Skeletal muscle tissue (tissue), 4 donors: ENCODE results near the gene RARS1. TPM values are rescaled to one million over a fixed set of nuclear protein-coding genes. Genes with fewer than 3 reads are reported as not detected.

ENCODE experiments used
- H3K27ac ChIP-seq: one replicate; pipeline ENCODE4 v1.7.0; 2013; ENCODE audit warnings: mild to moderate bottlenecking, low read depth, low read length, inconsistent platforms
- H3K27me3 ChIP-seq, 3 donors: one replicate each; pipeline ENCODE4 v1.7.0; 2013; ENCODE audit warnings: low read length in 3 of 3; ENCODE audit not compliant: control insufficient read depth in 3 of 3, insufficient read depth in 3 of 3
- H3K36me3 ChIP-seq, 3 donors: one replicate each; pipeline ENCODE4 v1.7.0; 2013; ENCODE audit warnings: low read length in 3 of 3; ENCODE audit not compliant: control insufficient read depth in 3 of 3, insufficient read depth in 3 of 3
- H3K4me1 ChIP-seq, 3 donors: one replicate each; pipeline ENCODE4 v1.7.0; 2013; ENCODE audit warnings: low read length in 3 of 3, mild to moderate bottlenecking in 3 of 3; ENCODE audit not compliant: control insufficient read depth in 3 of 3, insufficient read depth in 3 of 3
- H3K4me3 ChIP-seq, 3 donors: one replicate each; pipeline ENCODE4 v1.7.0; 2013; ENCODE audit warnings: low read length in 3 of 3
- H3K9ac ChIP-seq, 3 donors: one replicate each; pipeline ENCODE4 v1.7.0; 2013; ENCODE audit warnings: low read length in 3 of 3, mild to moderate bottlenecking in 3 of 3, moderate library complexity in 2 of 3, low read depth in 1 of 3
- H3K9me3 ChIP-seq, 3 donors: one replicate each; pipeline ENCODE4 v1.7.0; 2013; ENCODE audit warnings: low read length in 3 of 3; ENCODE audit not compliant: control insufficient read depth in 3 of 3
- total RNA-seq: library from RNA; depleted of rRNA; stranded (reverse); fragments of >200 nt; gene quantifications from one replicate; pipeline ENCODE4 v1.2.3, GENCODE V29; 2014
- donor health status: Osteomylitis.

The RARS1 gene
- total RNA-seq, 1 donor from 2014 or later, result 124 TPM

DNA sequence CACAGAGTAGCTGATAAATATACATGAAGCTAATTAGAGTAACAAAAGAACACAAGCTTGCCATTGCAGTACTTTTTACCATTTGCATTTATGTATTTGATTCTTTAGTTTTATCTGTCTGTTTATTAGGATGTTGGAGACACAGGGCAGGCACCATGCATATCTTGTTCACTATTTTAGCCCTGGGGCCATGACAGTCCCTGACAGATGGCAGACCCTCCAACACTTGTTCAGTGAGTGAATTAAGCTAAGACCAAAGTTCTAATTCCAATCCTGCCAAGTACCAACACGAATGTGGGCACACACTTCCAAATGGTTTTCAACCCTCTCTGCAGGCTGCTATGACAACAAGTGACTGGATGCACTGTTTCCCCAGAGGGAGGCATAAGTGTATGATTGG lies 12.0 kb upstream of the RARS1 start:
- Histone ChIP-seq H3K9me3 (no peaks in the 10 kb centered on the region), H3K36me3 (no peaks in the 10 kb centered on the region), H3K4me1 (no peaks in the 10 kb centered on the region), H3K4me3 (no peak overlapping the region), H3K27me3 (peaks cover 0 to 4% (median 0%) of the 10 kb centered on the region in 3 donors), H3K27ac (no peak overlapping the region), H3K9ac (no peak overlapping the region)

GRCh38 chr5:168477060-168477459 lies 9.2 kb upstream of the RARS1 start:
- Histone ChIP-seq H3K9me3 (no peaks in the 10 kb centered on the region), H3K36me3 (no peaks in the 10 kb centered on the region), H3K4me3 (no peak overlapping the region), H3K27ac (no peak overlapping the region), H3K27me3 (no peaks in the 10 kb centered on the region), H3K9ac (no peak overlapping the region), H3K4me1 (no peaks in the 10 kb centered on the region)

DNA sequence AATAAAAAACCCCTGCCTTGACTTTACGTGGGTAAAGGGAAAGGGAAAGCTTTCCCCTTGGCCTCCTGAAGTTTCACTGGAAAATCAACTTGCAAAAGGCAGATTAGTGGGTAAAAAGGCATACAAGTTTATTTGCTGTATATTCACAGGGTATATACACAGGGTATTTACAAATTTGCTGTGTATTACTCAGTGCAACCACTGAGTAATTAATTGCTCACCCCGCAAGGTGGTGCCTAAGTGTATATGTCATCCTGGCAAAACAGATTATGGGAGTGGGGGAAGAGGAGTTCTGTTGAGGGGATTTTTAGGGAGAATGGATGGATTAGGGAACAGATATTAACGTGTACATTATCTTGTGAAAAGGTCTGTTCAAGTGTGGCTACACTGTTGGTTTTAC lies 7.1 kb upstream of the RARS1 start:
- no peak overlapping the region for H3K9ac ChIP-seq
- no peaks in the 10 kb centered on the region for H3K27me3 ChIP-seq
- no peaks in the 10 kb centered on the region for H3K36me3 ChIP-seq
- H3K9me3 ChIP-seq, result no peaks in the 10 kb centered on the region
- H3K27ac ChIP-seq, result no peak overlapping the region
- H3K4me3 ChIP-seq, result no peak overlapping the region
- no peaks in the 10 kb centered on the region for H3K4me1 ChIP-seq

DNA sequence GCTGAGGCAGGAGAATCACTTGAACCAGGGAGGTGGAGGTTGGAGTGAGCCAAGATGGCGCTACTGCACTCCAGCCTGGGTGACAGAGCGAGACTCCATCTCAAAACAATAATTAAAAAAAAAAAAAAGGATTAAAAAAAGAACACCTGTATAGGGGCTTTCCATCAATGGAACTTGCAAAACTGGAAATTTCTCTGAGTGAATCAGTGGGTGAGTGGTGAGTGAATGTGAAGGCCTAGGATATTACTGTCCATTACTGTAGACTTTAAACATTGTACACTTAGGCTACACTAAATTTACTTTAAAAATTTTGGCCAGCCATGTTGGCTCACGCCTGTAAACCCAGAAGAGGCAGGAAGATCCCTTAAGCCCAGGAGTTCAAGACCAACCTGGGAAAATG lies 5.7 kb upstream of the RARS1 start:
- Histone ChIP-seq H3K9ac (no peak overlapping the region), H3K27me3 (no peaks in the 10 kb centered on the region), H3K4me1 (no peaks in the 10 kb centered on the region), H3K36me3 (no peaks in the 10 kb centered on the region), H3K9me3 (no peaks in the 10 kb centered on the region), H3K4me3 (no peak overlapping the region), H3K27ac (no peak overlapping the region)

- H3K4me1 ChIP-seq, result no peaks in the 10 kb centered on the region
- H3K9me3 ChIP-seq, result no peaks in the 10 kb centered on the region
- no peak overlapping the region for H3K27ac ChIP-seq
- peaks cover 0 to under 1% (median 0%) of the 10 kb centered on the region in 3 donors for H3K36me3 ChIP-seq
- H3K27me3 ChIP-seq, result no peaks in the 10 kb centered on the region
- H3K4me3 ChIP-seq, result no peak overlapping the region
- no peak overlapping the region for H3K9ac ChIP-seq
These were observed 4.9 kb upstream of the RARS1 start for GRCh38 chr5:168481330-168481788.

- H3K27me3 ChIP-seq, result no peaks in the 10 kb centered on the region
- no peak overlapping the region for H3K9ac ChIP-seq
- no peak overlapping the region for H3K4me3 ChIP-seq
- peaks cover 2 to 7% (median 3%) of the 10 kb centered on the region in 3 donors for H3K4me1 ChIP-seq
- no peak overlapping the region for H3K27ac ChIP-seq
- H3K9me3 ChIP-seq, result no peaks in the 10 kb centered on the region
- H3K36me3 ChIP-seq, result peaks cover 0 to 5% (median 0%) of the 10 kb centered on the region in 3 donors
These were observed 3.9 kb upstream of the RARS1 start for GRCh38 chr5:168482361-168482760.

DNA sequence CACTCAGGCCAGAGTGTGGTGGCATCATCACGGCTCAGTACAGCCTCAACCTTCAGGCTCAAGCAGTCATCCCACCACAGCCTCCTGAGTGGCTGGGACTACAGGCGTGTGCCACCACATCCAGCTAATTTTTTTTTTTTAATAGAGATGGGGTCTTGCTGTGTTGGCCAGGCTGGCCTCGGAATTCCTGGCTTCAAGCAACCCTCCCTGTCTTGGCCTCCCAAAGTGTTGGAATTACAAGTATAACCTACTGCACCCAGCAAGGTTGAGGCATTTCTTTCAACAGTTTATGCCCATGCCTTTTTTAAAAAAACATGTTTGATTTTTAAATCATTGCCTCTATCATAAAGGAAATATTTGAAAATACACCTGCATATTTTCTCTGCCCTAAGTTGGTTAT lies 2.8 kb downstream of the RARS1 start:
- Histone ChIP-seq H3K27me3 (no peaks in the 10 kb centered on the region), H3K27ac (no peak overlapping the region), H3K36me3 (peaks cover 22 to 51% (median 38%) of the 10 kb centered on the region in 3 donors), H3K9me3 (no peaks in the 10 kb centered on the region), H3K9ac (no peak overlapping the region), H3K4me1 (peaks cover 5 to 12% (median 7%) of the 10 kb centered on the region in 3 donors), H3K4me3 (no peak overlapping the region)

DNA sequence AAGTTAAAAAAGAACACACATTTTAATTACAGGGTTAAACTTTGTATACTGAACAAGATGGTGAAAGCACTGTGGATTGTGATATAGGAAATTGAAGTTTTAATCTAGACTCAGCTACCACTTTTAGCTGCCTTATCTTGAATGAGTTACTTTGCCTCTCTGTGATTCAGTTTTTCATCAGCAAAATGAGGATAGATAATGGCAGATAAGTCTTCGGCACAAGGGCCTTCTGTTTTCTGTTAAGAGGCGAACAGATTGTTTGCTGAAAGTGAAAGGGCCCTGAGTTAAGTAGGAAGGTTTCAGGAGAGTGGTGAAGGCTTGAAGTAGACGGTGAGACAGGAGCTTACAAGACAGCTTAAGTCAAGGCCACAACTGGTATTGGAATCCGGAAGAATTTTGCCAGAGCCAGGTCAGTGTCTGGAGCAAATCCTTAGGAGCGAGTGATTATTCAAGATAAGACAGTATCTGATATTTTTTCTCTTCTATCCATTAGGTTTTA lies 7.8 kb downstream of the RARS1 start:
- Histone ChIP-seq H3K9ac (no peak overlapping the region), H3K9me3 (no peaks in the 10 kb centered on the region), H3K36me3 (peaks cover 31 to 73% (median 60%) of the 10 kb centered on the region in 3 donors), H3K27me3 (no peaks in the 10 kb centered on the region), H3K27ac (no peak overlapping the region), H3K4me1 (no peaks in the 10 kb centered on the region), H3K4me3 (no peak overlapping the region)

DNA sequence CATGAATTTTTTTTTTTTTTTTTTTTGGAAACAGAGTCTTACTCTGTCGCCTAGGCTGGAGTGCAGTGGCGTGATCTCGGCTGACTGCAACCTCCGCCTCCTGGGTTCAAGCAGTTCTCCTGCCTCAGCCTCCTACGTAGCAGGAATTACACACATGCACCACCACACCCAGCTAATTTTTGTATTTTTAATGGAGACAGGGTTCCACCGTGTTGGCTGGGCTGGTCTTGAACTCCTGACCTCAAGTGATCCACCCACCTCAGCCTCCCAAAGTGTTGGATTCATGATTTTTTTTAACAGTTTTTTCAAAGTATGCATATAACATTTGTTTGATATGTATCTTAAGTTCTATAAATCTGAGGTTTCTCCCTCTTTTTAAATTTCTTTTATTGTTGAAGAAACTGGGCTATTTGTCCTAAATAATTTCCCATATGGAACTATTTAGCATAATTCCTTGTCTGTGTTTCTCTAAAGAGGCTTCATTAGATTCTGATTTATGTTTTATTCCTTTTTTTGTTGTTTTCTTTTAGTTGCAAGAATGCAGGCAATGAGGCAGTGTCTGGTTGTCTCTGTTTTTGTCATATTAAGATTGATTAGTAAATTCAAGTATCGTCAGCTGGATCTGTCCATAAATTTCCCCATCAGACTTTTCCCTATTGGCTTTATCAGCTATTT lies 16.4 kb downstream of the RARS1 start:
- Histone ChIP-seq H3K9ac (no peak overlapping the region), H3K4me1 (no peaks in the 10 kb centered on the region), H3K9me3 (no peaks in the 10 kb centered on the region), H3K27ac (no peak overlapping the region), H3K36me3 (peaks cover 8 to 40% (median 37%) of the 10 kb centered on the region in 3 donors), H3K4me3 (no peak overlapping the region), H3K27me3 (no peaks in the 10 kb centered on the region)

- no peaks in the 10 kb centered on the region for H3K9me3 ChIP-seq
- no peak overlapping the region for H3K4me3 ChIP-seq
- H3K27me3 ChIP-seq, result no peaks in the 10 kb centered on the region
- H3K27ac ChIP-seq, result no peak overlapping the region
- no peak overlapping the region for H3K9ac ChIP-seq
- H3K4me1 ChIP-seq, result no peaks in the 10 kb centered on the region
- H3K36me3 ChIP-seq, result peaks cover 28 to 80% (median 72%) of the 10 kb centered on the region in 3 donors
These were observed 27.7 kb downstream of the RARS1 start for GRCh38 chr5:168513861-168514428.
